Measurements from ENCODE around the gene CRADD. TPM values are rescaled to one million over a fixed set of nuclear protein-coding genes. Genes with fewer than 3 reads are reported as not detected.
A peak's percentile ranks its signal among the peaks of the same experiment; 100 is the strongest.

Gene CRADD
- total and polyA plus RNA-seq, 2 of the 4 experiments (the other 2 are of a cell fraction) = 11.1 to 14.0 TPM

GRCh38 chr12:93664573-93665138 is 12.5 kb upstream of the CRADD start:
- WGBS, 2 experiments (ENCODE audit: extremely low coverage in 2 of 2, insufficient read length in 1 of 2) = 100% methylated on average over 1 of the region's 2 CpGs; no CpG with 5 or more reads in 1 of the 2 experiments
- Histone ChIP-seq H3K9me1 (ENCODE audit: insufficient read depth, low read length) (peaks cover 3% of the 10 kb centered on the region; the same call in 1 of the 2 replicates), H4K8ac (ENCODE audit: low read depth in 2 of 2, low read length in 2 of 2) (no peak overlapping the region), H3K36me3 (ENCODE audit: control insufficient read depth, insufficient read depth, low read length) (no peaks in the 10 kb centered on the region), H2BK15ac (ENCODE audit: low read depth, low read length) (no peak overlapping the region), H3K14ac (replicated peaks; ENCODE audit: low read depth, low read length) (no peak overlapping the region), H2BK5ac (ENCODE audit: low read depth, low read length, poor library complexity, severe bottlenecking) (no peak overlapping the region), H3K27ac (ENCODE audit: insufficient read depth, low read length) (no peak overlapping the region), H4K91ac (ENCODE audit: insufficient read depth, low read depth, low read length) (no peak overlapping the region), H4K5ac (ENCODE audit: low read depth, low read length) (no peak overlapping the region), H2BK20ac (ENCODE audit: low read depth, low read length) (no peak overlapping the region), H3K56ac (ENCODE audit: extremely low read depth, insufficient read depth, low read length) (no peak overlapping the region), H4K20me1 (ENCODE audit: insufficient read depth, low read length) (no peaks in the 10 kb centered on the region), H3K9ac (ENCODE audit: low read depth, low read length) (no peak overlapping the region), H3K4ac (ENCODE audit: low read depth, low read length) (no peak overlapping the region), H2AFZ (replicated peaks; ENCODE audit: low read length, poor library complexity) (no peak overlapping the region), H2AK5ac (ENCODE audit: low read depth, low read length) (no peak overlapping the region), H3K23ac (ENCODE audit: low read depth, low read length) (no peak overlapping the region), H3K4me1 (ENCODE audit: control insufficient read depth, insufficient read depth, low read length) (peaks cover 6% of the 10 kb centered on the region), H3K27me3 (ENCODE audit: control insufficient read depth, insufficient read depth, low read length) (no peaks in the 10 kb centered on the region), H3K4me3 (ENCODE audit: insufficient read depth, low read depth, low read length) (no peak overlapping the region), H3K18ac (ENCODE audit: low read depth, low read length) (no peak overlapping the region), H2AK9ac (replicated peaks; ENCODE audit: low read depth, low read length, poor library complexity) (no peak overlapping the region), H2BK120ac (ENCODE audit: low read depth, low read length) (no peak overlapping the region), H3K9me3 (ENCODE audit: control insufficient read depth, insufficient read depth, low read length) (peaks cover 3% of the 10 kb centered on the region), H3K79me1 (ENCODE audit: low read depth in 1 of 2, low read length in 2 of 2) (no peaks in the 10 kb centered on the region; a peak in 1 of 4 replicates), H3K4me2 (ENCODE audit: low read depth, low read length) (no peak overlapping the region)
- DNase-seq = peak; percentile 25
- intact Hi-C loops (cut with micrococcal nuclease) = no loop called here
- in situ Hi-C loops (cut with MboI; ENCODE audit: low sequenced_read_pairs) = no loop called here
- dilution Hi-C loops (cut with HindIII; ENCODE audit: low sequenced_read_pairs, unreplicated experiment) = no loop called here
- ChIA-PET POLR2A (ENCODE audit: unreplicated experiment) (no interaction called here), CTCF (no interaction called here)
- no peak for ATAC-seq (ENCODE audit: low read depth)
- BruUV-seq (replicated peaks) = no TSS peak
- TF ChIP-seq CTCF (conservative IDR thresholded peaks at IDR 0.05; ENCODE audit: low read depth, low read length) = no peak
- TF ChIP-seq CEBPB (IDR thresholded peaks at IDR 0.05; ENCODE audit: low read depth, low read length) = peak; percentile 51; the same call in 1 of the 2 replicates

Data from IMR-90 (cell line).